Ovary (tissue), 9 donors: ENCODE data around the gene THAP5. TPM values are rescaled to one million over a fixed set of nuclear protein-coding genes. Genes with fewer than 3 reads are reported as not detected.

Experiments
- DNase-seq, 5 donors: peaks; one replicate each; pipeline ENCODE4 v3.0.0-alpha.2; 2019 to 2020
- H3K27ac ChIP-seq, 2 donors: fragments of 200-600 bp; one replicate each; pipeline versions ENCODE4 v1.5.1 to v1.8.0; 2019 to 2022
- H3K27me3 ChIP-seq: fragments of 200-600 bp; one replicate; pipeline ENCODE4 v1.8.0; 2022
- H3K36me3 ChIP-seq: fragments of 200-600 bp; sonication (generic); one replicate; pipeline ENCODE4 v1.5.1; 2019
- H3K4me1 ChIP-seq: one replicate; pipeline ENCODE4 v1.8.1; 2013; ENCODE audit warnings: mild to moderate bottlenecking, moderate library complexity; ENCODE audit not compliant: insufficient read depth
- H3K4me3 ChIP-seq: fragments of 200-600 bp; sonication (generic); one replicate; pipeline ENCODE4 v1.5.1; 2017
- H3K9me3 ChIP-seq, 2 donors: fragments of 200-600 bp in 1 of 2; sonication (generic) in 1 of 2; one replicate each; pipeline versions ENCODE4 v1.5.1 to v1.8.1; 2013 to 2019; ENCODE audit warnings: mild to moderate bottlenecking in 1 of 2, moderate library complexity in 1 of 2
- EP300 ChIP-seq: sonication (generic); formaldehyde crosslinking; IDR thresholded peaks from one replicate; pipeline ENCODE4 v1.6.1; 2017; ENCODE audit warnings: antibody characterized with exemption
- POLR2A ChIP-seq: fragments of 450-650 bp; IDR thresholded peaks from one replicate; pipeline ENCODE4 v1.6.1; 2017; ENCODE audit warnings: antibody characterized with exemption, mild to moderate bottlenecking, moderate library complexity
- WGBS, 3 donors: extraction: QIAGEN DNeasy Blood & Tissue Kit in 1 of 3; methylation state at CpG; one replicate each; pipeline versions ENCODE4 v1.1.5 to v1.1.7; 2013 to 2017; 5-methylcytosine and 5-hydroxymethylcytosine counted together
- intact Hi-C, 4 donors: fragments of 100-400 bp; cut with DNase I; formaldehyde crosslinking; loops; one replicate each; pipeline versions ENCODE4 v1.11.0 to v1.15.1; 2022 to 2023
- polyA plus RNA-seq, 2 donors: library from polyadenylated mRNA; stranded (reverse); fragments of 200-250 nt in 1 of 2; fragments of 350-450 nt in 1 of 2; fragmentation: Illumina TruSeq in 1 of 2; extraction: RNeasy Lipid Tissue Mini Kit (QIAGEN cat#74804) in 1 of 2; gene quantifications; one replicate each; pipeline ENCODE4 v1.2.3, GENCODE V29; 2013 to 2014
- total RNA-seq, 7 donors: library from RNA; depleted of rRNA in 2 of 7; stranded (reverse); fragments of >200 nt in 2 of 7; fragmentation: NEBNext Ultra II Directional in 3 of 7; extraction: Animal tissue kit (Norgen Biotek cat#: 25700) in 3 of 7; gene quantifications; one replicate each; pipeline versions ENCODE4 v1.1.0 to v1.2.4, GENCODE V29; 2016 to 2023
- TF ChIP-seq, protein P1 (sequence below), 3 donors: fragments of 450-650 bp in 2 of 3; fragments of 200-600 bp in 1 of 3; IDR thresholded peaks; one replicate each; pipeline versions ENCODE4 v1.5.1 to v1.8.0; 2016 to 2022; ENCODE audit warnings: antibody characterized with exemption in 3 of 3, mild to moderate bottlenecking in 1 of 3
- donor health status: DM: no; HTN: no; CAD: no; lungs with moderate emphysema.
- donor health status: DM: no; HTN: no; CAD: no.
- donor health status: Bipolar disorder and iron deficiency.
- donor health status: DM: yes; HTN: yes; CAD: no.
- donor health status: DM: no; HTN: no; CAD: no.
- donor health status: DM: yes; HTN: yes; CAD: no.

Gene THAP5
- total and polyA plus RNA-seq, 9 donors, result 17.0 to 44.5 (median 36.4) TPM

DNA sequence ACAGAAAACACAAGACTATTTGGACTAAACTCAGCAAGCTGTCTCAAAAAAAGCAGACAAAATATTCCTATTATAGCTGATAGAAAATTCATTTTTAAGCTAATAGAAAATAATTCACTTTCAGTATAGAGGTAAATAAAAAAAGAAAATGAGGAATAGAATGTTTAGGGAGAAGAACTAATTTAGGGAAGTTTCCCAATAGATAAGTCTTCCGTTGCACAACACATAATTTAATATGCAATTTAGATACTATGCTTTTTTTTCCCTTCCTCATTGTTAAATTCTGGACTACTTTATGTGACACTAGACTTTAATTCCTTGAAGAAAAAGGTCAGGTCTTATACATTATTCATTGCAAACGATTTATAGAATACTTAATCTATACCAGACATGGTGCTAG is 53.9 kb downstream of the THAP5 start:
- TF ChIP-seq POLR2A, result no peak
- TF ChIP-seq, protein P1, sequence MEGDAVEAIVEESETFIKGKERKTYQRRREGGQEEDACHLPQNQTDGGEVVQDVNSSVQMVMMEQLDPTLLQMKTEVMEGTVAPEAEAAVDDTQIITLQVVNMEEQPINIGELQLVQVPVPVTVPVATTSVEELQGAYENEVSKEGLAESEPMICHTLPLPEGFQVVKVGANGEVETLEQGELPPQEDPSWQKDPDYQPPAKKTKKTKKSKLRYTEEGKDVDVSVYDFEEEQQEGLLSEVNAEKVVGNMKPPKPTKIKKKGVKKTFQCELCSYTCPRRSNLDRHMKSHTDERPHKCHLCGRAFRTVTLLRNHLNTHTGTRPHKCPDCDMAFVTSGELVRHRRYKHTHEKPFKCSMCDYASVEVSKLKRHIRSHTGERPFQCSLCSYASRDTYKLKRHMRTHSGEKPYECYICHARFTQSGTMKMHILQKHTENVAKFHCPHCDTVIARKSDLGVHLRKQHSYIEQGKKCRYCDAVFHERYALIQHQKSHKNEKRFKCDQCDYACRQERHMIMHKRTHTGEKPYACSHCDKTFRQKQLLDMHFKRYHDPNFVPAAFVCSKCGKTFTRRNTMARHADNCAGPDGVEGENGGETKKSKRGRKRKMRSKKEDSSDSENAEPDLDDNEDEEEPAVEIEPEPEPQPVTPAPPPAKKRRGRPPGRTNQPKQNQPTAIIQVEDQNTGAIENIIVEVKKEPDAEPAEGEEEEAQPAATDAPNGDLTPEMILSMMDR (IDR thresholded peaks at IDR 0.05), result no peak
- TF ChIP-seq EP300, result no peak
- 78 to 91% (median 85%) methylated on average over 2 of the region's 2 CpGs for WGBS, 3 donors
- Histone ChIP-seq H3K9me3 (no peaks in the 10 kb centered on the region), H3K36me3 (no peaks in the 10 kb centered on the region), H3K4me1 (no peaks in the 10 kb centered on the region), H3K4me3 (no peak overlapping the region), H3K27ac (no peak overlapping the region), H3K27me3 (no peaks in the 10 kb centered on the region)
- no peak for DNase-seq
- intact Hi-C loops, result no loop called here

DNA sequence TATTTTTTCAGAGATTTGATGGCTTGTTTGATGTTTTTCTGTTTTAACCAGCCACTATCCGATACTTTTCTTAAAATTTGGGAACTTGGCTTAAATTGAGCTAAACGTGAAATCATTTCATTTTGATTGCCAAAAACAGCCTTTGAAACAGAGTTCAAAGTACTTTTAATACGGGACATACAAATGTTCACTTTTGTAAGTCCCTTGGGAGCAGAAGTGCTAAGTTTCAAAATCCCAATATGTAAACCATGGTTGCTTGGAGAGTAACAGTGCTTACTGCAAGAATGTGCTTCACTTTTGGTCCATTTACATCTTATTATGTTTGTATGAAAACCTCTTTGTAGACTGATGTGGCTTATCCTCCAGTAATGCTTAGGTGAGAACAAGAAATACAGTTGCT is 54.5 kb downstream of the THAP5 start:
- intact Hi-C loops, result no loop called here
- no peaks in the 10 kb centered on the region for H3K4me1 ChIP-seq
- no peak for DNase-seq
- H3K27ac ChIP-seq, result no peak overlapping the region
- no peak overlapping the region for H3K4me3 ChIP-seq
- 64 to 84% (median 83%) methylated on average over 3 of the region's 3 CpGs for WGBS, 3 donors
- no peak for TF ChIP-seq EP300
- TF ChIP-seq POLR2A, result no peak
- TF ChIP-seq, protein P1 (IDR thresholded peaks at IDR 0.05), result no peak
- no peaks in the 10 kb centered on the region for H3K27me3 ChIP-seq
- no peaks in the 10 kb centered on the region for H3K36me3 ChIP-seq
- H3K9me3 ChIP-seq, result no peaks in the 10 kb centered on the region

Other genes with a start within 250 kb of the THAP5 start
- gene NRCAM, start 113.3 kb downstream of the THAP5 start, total RNA-seq, result 10 to 100 TPM in 2 of 7 donors, 1 to 10 TPM in 4, under 1 TPM in 1; 0.61 to 14.8 (median 3.3) TPM
- gene NRCAM, start 113.3 kb downstream of the THAP5 start, polyA plus RNA-seq, result 1 to 10 TPM; 1.3 to 2.3 TPM
- gene PNPLA8, start 43.6 kb downstream of the THAP5 start, total RNA-seq, result 10 to 100 TPM; 21.2 to 39.7 (median 26.2) TPM
- gene PNPLA8, start 43.6 kb downstream of the THAP5 start, polyA plus RNA-seq, result 10 to 100 TPM; 16.8 to 18.1 TPM
- 10 to 100 TPM; 17.5 to 44.2 (median 26.5) TPM for gene DNAJB9, start 168 bp upstream of the THAP5 start, total RNA-seq
- 10 to 100 TPM; 21.7 to 23.7 TPM for gene DNAJB9, start 168 bp upstream of the THAP5 start, polyA plus RNA-seq